Measurements from ENCODE around the gene GRIK3.

- TF ChIP-seq CTCF (IDR thresholded peaks at IDR 0.05; ENCODE audit: poor library complexity) (no peak), EZH2 (IDR thresholded peaks at IDR 0.05; ENCODE audit: borderline replicate concordance) (no peak)
These were observed 83.0 kb downstream of the GRIK3 start for GRCh38 chr1:36951292-36951750.
